Activated CD4-positive, CD25-positive, alpha-beta regulatory T cell treated with anti-CD3 and anti-CD28 coated beads, Interleukin-2, amount 50 U/mL, for 16 hours (primary cell): ENCODE results near the gene ALDH3A1.

Experiments used
- DNase-seq: peaks from one replicate; pipeline ENCODE4 v3.0.0-alpha.2; 2020; ENCODE audit warnings: low read depth, low spot score

ALDH3A1 gene

GRCh38 chr17:19719355-19720209, 28.5 kb downstream of the ALDH3A1 start:
- no peak for DNase-seq

- DNase-seq: no peak
These were observed 29.3 kb downstream of the ALDH3A1 start for GRCh38 chr17:19718613-19719354.

GRCh38 chr17:19718041-19718612, 30.0 kb downstream of the ALDH3A1 start:
- DNase-seq: no peak

GRCh38 chr17:19717411-19717908, 30.6 kb downstream of the ALDH3A1 start:
- DNase-seq: no peak

GRCh38 chr17:19717031-19717360, 31.1 kb downstream of the ALDH3A1 start:
- DNase-seq: no peak

- no peak for DNase-seq
These were observed 31.7 kb downstream of the ALDH3A1 start, which contains the start of gene SLC47A2 for GRCh38 chr17:19716108-19717030. Gene SLC47A2, minus strand, starts transcription at chr17:19716584. Its CDS starts 29 bp downstream, at chr17:19716555.

- no peak for DNase-seq
These were observed 33.3 kb downstream of the ALDH3A1 start for GRCh38 chr17:19714542-19715411.

- no peak for DNase-seq
These were observed 34.2 kb downstream of the ALDH3A1 start for GRCh38 chr17:19713901-19714361.

GRCh38 chr17:19713462-19713861, 34.6 kb downstream of the ALDH3A1 start:
- DNase-seq: no peak

- no peak for DNase-seq
These were observed 35.6 kb downstream of the ALDH3A1 start for GRCh38 chr17:19712436-19713004.

- no peak for DNase-seq
These were observed 38.3 kb downstream of the ALDH3A1 start for GRCh38 chr17:19709841-19710240.

GRCh38 chr17:19708431-19709175, 39.5 kb downstream of the ALDH3A1 start:
- DNase-seq: no peak

- DNase-seq: no peak
These were observed 40.3 kb downstream of the ALDH3A1 start for GRCh38 chr17:19707728-19708221.

GRCh38 chr17:19706791-19707727, 41.0 kb downstream of the ALDH3A1 start:
- DNase-seq: no peak

- no peak for DNase-seq
These were observed 42.0 kb downstream of the ALDH3A1 start for GRCh38 chr17:19705771-19706770.

- DNase-seq: no peak
These were observed 42.9 kb downstream of the ALDH3A1 start for GRCh38 chr17:19705201-19705600.
